NCI-H69 (cell line): ENCODE results near the gene CACTIN.
"Not testable (repeated sequence)": the region's sequence is repeated elsewhere in the genome, so short reads cannot be mapped to it uniquely, and the experiment has no call there.

ENCODE experiments used
- DNase-seq: peaks from one replicate; lab custom pipeline; 2025; lab: John Stamatoyannopoulos, UW

The CACTIN gene

DNA sequence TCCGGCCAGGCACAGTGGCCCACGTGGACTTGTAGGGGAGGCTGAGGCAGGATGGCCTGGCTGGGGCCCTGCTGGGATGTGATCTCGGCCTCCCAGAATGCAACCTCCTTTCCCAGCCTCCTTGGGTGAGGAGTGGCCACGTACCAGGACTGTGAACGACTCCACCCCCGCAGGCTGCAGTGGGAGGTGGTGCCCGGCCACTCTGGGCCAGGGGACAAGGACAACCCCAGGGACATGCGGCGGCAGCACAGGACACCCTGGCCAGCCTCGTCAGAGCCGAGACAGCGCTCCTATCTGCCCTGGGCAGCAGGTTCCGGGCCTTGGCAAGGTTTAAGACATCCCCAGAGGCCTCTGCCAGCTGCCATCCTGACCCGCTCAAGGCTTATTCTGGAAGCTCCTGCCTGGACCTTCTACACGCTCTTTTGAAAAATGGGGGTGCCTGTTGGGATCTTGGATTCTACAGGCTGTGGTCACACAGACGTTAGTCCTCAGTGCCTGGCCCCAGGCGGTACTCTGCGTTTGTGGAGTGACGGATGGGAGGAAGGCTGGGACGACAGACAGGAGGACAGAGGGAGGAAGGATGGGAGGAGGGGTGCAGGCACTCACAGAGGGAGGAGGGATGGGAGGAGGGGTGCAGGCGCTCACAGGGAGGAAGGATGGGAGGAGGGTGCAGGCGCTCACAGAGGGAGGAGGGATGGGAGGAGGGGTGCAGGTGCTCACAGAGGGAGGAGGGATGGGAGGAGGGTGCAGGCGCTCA is 19.9 kb upstream of the CACTIN start:
- DNase-seq: no peak

GRCh38 chr19:3645726-3646125 is 19.1 kb upstream of the CACTIN start:
- no peak for DNase-seq

GRCh38 chr19:3645067-3645396 is 18.4 kb upstream of the CACTIN start:
- DNase-seq: no peak

- DNase-seq: peak; percentile 15
Observed at GRCh38 chr19:3644351-3645066, 17.9 kb upstream of the CACTIN start.

DNA sequence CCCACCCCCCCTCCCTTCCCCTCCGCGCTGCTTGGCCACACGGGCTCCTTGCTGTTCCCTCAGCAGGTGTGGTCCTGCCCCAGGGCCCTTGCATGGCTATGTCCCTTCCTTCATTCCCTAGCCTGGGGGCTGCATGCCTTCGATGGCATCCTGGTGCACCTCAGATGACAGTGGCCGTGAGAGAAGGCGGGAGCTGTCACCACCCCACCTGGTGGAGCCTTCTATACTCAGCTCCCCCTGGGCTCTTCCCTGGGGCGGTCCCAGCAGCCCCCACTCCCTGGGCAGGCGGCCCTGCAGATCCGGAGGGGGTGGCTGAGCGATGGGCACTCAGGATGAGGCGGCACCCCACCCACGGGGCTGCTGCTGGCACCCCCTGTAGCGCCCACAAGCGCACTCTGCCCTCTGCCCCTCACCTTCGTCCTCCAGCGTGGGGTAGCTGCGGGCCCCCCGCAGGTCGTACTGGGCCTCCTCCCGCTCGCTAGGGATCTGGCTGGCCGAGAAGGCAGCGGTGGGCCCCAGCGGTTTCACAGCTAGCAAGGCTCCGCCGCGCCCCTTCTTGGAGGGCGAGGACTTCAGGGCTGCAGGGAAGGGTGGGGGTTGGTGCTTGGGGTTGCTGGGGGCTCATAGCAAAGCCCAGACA is 17.2 kb upstream of the CACTIN start:
- no peak for DNase-seq

GRCh38 chr19:3642987-3643673 is 16.5 kb upstream of the CACTIN start:
- peak; percentile 99 for DNase-seq

GRCh38 chr19:3642296-3642695 is 15.7 kb upstream of the CACTIN start:
- DNase-seq: no peak

DNA sequence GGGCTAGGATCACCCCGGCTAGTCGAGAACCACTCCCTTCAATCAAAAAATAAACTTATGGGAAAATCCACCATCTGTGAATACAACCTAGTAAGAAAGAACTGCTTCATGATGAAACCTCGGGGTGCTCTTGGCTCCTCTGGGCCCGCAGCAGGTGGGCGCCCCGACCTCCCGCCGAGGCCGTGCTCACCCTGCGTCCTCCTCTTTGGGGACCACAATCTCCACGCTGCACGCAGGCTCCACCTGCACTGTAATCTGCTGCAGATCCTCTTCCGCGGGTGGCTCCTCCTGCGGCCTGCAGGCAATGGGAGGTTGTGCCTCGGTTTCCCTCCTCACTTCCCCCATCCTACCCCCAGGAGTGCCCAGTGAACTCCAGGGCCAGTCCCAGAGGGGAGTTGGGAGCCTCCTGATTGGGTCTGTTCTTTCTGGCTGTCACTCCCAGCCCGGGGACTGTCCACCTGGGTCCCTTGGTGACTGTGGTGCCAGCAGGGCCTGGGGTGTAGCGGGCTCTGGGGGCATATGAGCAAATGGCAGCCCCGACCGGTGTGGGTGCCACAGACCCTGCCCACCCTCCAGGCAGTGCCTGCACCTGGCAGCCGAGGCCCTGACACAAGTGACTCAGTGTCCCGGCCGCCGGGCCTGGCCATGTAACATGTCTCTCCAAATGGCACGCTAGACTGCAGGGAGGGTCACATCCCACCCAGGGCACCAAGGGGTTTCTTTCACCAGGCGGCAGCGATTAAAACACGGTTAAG is 15.1 kb upstream of the CACTIN start:
- no peak for DNase-seq

GRCh38 chr19:3639479-3639878 is 12.9 kb upstream of the CACTIN start:
- DNase-seq: no peak

DNA sequence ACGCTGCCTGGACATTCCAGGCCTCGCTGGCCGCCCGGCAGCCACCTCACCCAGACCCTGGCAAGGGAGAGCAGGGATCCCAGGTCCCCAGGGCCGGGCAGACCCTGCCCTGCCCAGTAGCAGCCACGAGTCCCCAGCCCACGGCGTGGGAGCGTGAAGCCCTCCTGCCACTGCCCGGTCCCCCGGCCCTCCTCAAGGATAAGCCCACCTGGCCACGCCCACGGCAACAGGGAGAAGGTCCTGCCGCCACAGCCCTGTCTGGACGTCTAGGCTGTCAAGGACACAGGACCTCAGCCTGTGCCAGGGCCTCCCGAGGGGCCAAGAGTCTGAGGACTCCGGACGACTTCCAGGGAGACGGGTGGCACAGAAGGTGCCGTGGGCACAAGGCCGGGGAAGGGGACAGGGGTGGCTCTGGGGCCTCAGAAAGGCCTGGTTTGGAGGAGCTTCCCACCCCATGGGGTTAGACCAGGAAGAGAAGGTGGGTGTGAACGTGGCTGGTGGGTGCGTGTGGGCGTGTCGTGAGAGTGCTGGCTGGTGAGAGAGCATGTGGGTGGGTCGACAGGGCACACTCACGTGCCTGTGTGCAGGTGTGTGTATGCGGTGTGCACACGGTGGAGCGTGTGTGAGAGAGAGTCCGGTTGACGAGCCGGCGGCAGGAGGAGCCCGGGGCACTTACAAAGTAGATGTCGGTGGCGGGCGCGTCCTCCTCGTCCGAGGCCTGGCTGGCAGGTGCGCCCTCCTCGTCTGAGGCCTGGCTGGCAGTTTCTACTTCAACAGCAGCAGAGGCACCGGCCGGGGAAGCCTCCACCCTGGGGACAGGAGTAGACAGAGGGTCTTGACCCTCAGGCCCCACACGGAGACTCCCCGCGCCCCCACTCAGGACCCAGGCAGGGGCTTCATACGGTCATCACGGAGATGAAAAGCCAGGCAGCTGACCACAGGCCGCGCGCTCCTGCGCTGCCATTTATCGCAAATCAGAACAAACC is 11.9 kb upstream of the CACTIN start:
- DNase-seq: no peak

DNA sequence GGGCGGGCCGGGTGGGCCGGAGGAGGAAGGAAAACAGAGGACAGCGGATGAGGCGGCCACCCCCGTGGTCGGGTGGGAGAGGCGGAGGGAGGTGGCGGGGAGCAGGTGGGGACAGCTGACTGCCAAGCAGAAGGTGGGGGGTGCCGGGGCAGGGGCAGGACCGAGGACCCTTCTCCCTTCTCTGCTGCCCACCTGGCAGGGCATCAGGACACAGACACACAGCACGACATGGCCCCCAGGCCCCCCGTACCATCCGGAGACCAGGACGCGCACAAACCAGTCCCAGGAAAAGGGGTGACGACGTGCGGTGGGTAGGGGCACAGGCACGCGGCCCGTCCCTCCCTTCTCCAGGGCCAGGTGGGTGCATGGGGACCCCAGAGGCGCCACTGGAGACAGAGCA is 11.0 kb upstream of the CACTIN start:
- DNase-seq: no peak

DNA sequence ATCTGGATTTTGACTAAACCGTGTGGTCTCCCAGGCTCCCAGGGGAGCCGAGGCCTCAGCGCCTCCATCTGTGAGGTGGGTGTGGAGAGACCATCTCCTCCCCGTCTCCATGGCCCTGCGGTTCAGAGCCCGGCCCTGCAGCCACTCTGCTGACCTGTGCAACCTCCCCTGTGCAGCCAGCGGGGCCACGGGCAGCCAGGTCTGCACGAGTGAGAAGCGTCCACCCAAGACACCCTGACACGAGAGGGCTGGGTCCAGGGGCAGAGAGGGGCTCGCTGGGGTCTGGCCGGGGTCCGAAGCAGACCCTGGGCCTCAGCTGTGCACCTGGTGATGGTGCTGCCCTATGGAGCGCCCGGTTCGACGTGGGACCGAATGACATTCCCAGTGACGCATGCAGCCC is 10.4 kb upstream of the CACTIN start:
- DNase-seq: no peak

DNA sequence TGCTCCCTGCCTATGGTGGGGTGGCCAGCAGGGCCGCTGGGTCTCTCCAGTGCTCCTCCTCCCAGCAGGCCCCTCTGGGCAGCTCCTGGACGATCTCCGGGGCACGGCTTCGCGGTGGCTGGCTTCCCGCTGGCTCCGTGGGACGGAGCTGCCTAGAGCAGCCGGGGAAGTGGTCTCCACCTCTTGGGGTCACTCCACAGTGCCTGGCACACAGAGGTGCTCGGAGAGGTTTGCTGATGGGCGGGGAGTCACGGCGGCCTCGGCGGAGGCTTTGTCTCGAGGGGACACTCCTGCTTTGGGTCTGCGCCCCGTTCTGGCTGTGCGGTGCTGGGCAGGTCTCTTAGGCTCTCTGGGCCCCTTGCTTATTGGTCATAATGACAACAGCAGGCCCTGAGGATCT is 9.9 kb upstream of the CACTIN start:
- DNase-seq: no peak

GRCh38 chr19:3634496-3635045 is 8.0 kb upstream of the CACTIN start:
- DNase-seq: no peak

DNA sequence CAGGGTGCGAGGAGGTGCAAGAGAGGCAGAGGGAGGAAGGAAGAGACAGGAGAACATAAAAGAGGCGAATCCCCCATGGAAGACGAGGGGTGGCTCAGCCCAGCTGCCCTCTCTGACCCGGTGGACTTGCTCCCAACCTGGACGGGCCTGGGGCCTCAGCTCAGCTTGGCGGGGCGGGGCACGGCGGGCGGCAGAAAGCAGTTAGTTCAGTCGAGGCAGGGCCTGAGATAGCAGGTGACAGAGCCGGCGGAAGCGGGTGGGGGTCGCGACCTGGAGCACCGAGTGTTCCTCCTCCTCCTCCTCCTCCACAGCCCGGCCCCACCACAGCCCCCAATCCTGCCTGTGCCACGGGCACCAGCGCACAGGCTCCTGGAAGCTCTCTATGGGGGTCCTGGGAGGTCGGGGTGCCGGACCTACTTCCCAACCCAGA is 7.0 kb upstream of the CACTIN start:
- no peak for DNase-seq

GRCh38 chr19:3632739-3633558 is 6.4 kb upstream of the CACTIN start:
- DNase-seq: no peak

DNA sequence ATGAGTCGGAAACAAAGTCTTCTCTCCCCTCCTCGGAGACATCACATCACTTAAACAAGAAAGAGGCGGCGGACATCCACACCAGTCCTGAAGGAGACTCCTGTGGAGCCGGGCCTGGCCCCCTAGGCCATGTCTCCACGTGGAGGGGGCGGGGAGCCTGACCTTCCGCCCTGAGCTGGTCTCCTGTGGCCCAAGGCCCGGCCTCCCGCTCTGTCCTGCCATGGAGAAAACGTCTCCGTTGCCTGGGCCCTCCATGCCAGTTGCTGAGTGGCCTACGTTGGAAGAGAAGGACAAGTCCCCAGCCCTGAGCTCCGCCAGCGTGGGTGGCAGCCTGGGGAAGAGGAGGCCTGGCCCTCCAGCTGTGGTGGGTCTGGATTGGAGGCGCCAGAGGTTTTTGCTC is 5.5 kb upstream of the CACTIN start:
- no peak for DNase-seq

- no peak for DNase-seq
Observed at GRCh38 chr19:3631053-3631861, 4.7 kb upstream of the CACTIN start.

DNA sequence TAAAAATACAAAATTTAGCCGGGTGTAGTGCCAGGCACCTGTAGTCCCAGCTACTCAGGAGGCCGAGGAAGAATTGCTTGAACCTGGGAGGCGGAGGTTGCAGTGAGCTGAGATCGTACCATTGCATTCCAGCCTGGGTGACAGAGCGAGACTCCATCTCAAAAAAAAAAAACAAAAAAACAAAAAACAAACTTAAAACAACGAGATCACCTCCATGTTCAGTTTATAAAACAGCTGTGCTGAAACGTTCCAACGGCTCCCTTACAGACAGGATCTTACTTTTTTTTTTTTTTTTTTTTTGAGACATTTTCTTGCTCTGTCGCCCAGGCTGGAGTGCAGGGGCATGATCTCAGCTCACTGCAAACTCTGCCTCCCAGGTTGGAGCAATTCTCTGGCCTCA is 2.2 kb upstream of the CACTIN start:
- not testable (repeated sequence) for DNase-seq
